ENCODE data around the gene KHK.

Gene KHK

DNA sequence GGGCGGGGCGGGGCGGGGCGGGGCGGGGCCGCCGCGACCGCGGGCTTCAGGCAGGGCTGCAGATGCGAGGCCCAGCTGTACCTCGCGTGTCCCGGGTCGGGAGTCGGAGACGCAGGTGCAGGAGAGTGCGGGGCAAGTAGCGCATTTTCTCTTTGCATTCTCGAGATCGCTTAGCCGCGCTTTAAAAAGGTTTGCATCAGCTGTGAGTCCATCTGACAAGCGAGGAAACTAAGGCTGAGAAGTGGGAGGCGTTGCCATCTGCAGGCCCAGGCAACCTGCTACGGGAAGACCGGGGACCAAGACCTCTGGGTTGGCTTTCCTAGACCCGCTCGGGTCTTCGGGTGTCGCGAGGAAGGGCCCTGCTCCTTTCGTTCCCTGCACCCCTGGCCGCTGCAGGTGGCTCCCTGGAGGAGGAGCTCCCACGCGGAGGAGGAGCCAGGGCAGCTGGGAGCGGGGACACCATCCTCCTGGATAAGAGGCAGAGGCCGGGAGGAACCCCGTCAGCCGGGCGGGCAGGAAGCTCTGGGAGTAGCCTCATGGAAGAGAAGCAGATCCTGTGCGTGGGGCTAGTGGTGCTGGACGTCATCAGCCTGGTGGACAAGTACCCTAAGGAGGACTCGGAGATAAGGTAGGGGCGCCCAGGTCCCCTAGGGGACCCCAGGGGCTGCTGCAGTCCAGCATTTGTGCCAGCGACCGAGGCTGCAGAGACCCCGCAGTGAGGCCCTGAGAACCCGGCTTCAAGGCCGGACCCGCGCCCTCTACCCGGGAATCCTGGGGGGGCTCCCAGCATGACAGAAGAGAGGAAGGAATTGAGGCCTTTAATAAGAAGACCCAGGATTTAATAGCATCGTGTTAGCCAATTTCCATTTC is at the start of gene KHK:
TSS of gene KHK (plus strand) at position 49 of the 870 bp plus-strand sequence. CDS start at position 537, 488 bp downstream.
- H3K27ac ChIP-seq: peak within 1 kb of the TSS; percentile 67 to 94 (median 87)
- H3K4me3 ChIP-seq: peak within 1 kb of the TSS; percentile 51 to 83 (median 73)

- Histone ChIP-seq H3K27ac (peak overlapping the region in 1 of 21 experiments; percentile 36), H3K4me3 (no peak overlapping the region)
These were observed 48.6 kb upstream of the KHK start for GRCh38 chr2:27038012-27038411.

GRCh38 chr2:27038631-27039339 is 47.8 kb upstream of the KHK start:
- no peak overlapping the region for H3K27ac ChIP-seq
- no peak overlapping the region for H3K4me3 ChIP-seq

DNA sequence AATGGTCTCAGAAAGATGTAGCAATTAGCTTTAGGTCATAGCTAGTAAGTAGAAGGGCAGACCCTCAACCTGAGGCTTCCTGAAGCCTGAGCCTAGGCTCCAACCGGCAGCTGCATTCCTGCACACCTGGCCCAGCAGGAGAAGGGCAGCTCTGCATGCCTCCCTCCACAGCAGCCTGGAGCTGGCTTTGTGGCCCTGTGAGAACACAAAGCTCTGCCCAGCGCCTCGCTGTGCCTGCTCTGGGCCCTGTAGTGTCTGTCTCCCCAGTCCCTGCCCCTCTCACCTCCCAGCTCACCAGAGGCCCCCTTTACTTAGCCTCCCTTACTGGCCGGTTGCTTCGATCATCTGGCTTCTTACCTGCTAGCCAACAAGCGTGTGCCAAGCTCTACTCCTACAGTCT is 47.1 kb upstream of the KHK start:
- H3K4me3 ChIP-seq: no peak overlapping the region
- no peak overlapping the region for H3K27ac ChIP-seq

DNA sequence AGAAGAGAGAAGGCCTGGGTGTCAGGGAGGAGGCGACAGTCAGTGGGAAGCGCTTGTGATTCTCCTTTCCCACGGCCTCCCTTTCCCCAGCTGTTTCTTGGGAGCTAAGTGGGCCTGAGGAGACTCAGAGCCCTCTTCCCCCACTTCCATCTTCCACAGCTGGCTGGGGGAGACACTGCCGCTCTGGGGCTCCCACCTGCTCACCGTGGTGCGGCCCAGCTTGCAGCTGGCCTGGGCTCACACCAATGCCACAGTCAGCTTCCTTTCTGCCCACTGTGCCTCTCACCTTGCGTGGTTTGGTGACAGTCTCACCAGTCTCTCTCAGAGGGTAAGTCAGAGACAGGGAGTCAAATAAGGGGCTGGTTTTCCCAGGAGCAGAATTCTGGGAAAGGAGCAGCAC is 46.7 kb upstream of the KHK start:
- H3K4me3 ChIP-seq: no peak overlapping the region
- H3K27ac ChIP-seq: no peak overlapping the region

DNA sequence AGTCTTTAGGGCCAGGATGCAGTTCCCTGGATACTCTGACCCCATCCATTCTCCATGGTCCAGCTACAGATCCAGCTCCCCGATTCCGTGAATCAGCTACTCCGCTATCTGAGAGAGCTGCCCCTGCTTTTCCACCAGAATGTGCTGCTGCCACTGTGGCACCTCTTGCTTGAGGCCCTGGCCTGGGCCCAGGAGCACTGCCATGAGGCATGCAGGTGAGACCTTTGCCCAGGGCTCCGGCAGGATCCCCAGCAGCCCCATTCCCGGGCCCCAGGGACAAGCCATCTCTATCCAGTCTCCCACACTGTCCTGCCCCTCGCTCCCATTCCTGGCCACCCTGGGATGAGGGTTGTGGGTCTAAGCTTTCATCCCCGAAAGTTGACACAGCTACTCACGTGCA is 46.3 kb upstream of the KHK start:
- no peak overlapping the region for H3K27ac ChIP-seq

GRCh38 chr2:27041752-27042151 is 44.8 kb upstream of the KHK start:
- no peak overlapping the region for H3K4me3 ChIP-seq
- peak overlapping the region in 1 of 21 experiments; percentile 3 for H3K27ac ChIP-seq

More for the DNA sequence above, 46.3 kb upstream of the KHK start:
- no peak overlapping the region for H3K4me3 ChIP-seq

- no peak overlapping the region for H3K27ac ChIP-seq
These were observed 44.4 kb upstream of the KHK start for GRCh38 chr2:27042159-27042661.

DNA sequence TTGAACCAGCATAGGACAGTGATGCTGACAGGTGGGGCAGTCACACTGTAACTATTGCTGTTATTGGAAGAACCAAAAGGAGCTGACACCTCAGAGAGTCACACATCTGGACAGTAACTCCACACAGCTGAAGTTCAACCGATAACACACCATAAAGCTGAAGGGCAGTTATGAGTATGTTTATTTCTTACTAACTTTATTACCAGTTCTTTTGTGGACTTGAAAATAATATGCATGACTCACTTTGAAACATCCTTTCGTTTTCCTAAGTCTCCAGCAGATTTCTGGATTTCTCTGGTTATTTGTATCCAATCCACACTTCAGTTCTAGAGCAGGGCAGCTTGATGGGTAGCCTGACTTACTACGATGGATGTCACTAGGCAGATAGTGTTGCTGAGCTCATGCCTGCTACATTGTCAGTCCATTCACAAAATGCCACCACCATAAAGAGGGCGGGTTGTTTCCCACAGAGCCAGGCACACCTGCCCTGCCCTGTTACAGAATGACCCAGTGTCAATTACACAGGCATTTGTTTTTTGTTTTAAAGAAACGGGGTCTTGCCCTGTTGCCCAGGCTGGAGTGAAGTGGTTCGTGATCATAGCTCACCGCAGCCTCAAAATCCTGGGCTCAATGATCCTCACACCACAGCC is 43.5 kb upstream of the KHK start:
- H3K27ac ChIP-seq: no peak overlapping the region
- H3K4me3 ChIP-seq: no peak overlapping the region

More at GRCh38 chr2:27042159-27042661, 44.4 kb upstream of the KHK start:
- no peak overlapping the region for H3K4me3 ChIP-seq

DNA sequence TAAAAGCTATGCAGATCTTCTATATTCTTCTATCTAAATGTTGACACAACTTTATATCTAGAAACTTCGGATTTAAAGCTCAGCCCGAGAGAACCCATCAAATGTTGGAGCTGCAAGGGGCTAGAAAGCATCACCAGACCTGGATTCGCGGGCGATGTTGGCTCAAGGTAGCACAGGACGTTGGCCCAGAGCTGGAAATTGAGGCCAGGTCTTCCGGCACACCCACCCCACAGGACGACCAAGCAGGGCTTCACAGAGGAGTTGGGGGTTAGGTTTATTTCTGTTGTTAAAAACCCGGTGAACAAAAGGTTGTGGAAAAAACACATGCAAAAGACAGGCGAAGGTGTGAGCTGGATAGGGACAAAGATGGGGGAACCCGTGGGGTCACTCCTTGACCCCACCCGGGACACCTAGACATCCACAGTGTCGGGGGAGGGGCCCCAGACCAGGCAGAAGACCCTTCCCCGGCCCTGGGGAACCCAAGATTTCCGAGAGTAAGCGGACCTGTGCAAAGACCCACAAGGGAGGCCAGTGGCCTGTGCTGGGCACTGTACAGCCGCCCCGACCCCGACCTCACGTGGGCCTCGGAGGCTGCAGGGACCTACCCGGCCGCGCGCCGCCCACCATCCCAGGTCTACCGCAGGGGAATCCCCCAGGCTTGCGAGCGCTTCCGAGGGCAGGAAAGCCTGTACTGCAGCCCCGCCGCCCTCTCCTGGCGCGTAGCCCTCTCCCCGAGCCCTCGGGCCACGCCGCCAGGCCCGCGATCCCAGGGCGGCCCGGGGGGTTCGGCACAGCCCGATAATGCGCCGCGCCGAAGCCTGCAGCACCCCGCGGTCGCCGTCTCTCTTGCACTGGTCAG is 36.9 kb upstream of the KHK start:
- Histone ChIP-seq H3K4me3 (peak overlapping the region; percentile 65 to 96 (median 84)), H3K27ac (peak overlapping the region in 19 of 21 experiments; percentile 37 to 92 (median 85))

GRCh38 chr2:27050281-27050995 is 36.1 kb upstream of the KHK start:
- peak overlapping the region in 20 of 21 experiments; percentile 65 to 92 (median 84) for H3K27ac ChIP-seq
- H3K4me3 ChIP-seq: peak overlapping the region; percentile 65 to 96 (median 84)

DNA sequence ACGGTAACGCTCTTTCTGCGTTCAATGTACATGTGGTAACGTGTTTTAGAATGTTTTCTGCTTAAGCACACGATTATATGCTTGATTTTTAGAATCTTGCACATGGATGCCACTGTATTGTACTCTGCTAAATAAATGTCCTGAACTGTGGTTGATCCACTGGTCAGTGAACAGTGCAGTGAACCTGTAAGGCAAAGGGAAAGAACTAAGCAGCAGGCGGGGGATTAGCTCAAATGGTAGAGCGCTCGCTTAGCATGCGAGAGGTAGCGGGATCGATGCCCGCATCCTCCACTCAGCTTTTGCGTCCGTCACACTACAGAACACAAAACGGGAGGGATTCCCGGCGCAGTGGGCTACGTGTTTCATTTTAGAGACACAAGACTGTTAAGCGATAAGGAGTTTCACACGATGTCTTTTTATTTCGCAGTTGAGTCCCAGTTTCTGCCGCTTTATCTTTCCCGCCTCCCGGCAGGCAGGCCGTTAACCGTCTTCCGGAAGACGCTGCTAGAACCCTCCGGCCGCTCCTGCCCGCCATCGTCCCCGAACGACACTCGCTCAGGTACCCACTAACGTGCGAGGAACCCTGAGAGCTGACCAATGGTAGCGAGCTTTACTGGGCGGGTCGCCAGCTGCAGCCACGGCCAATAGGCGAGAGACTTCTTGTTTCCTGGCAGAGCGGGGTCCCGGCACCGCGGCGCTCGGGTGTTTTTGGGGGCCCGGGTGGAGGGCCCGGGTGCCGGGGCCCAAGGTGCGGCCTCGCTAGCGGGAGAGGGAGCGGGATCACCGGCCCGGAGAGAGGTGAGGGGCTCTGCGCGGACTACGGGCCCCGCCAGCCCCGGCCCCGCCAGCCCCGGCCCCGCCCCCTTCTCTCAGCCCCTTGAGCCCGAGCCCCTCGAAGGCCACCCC is 35.3 kb upstream of the KHK start, which contains the start of gene AGBL5:
TSS of gene AGBL5 (plus strand) at position 673 of the 906 bp plus-strand sequence. CDS start 1,291 bp downstream, outside the sequence.
- peak within 1 kb of the TSS; percentile 65 to 92 (median 84) for H3K27ac ChIP-seq
- peak within 1 kb of the TSS; percentile 65 to 96 (median 84) for H3K4me3 ChIP-seq

GRCh38 chr2:27051902-27052645 is 34.5 kb upstream of the KHK start:
- H3K27ac ChIP-seq: peak overlapping the region; percentile 65 to 92 (median 84)

GRCh38 chr2:27053321-27053720 is 33.3 kb upstream of the KHK start:
- Histone ChIP-seq H3K4me3 (no peak overlapping the region), H3K27ac (no peak overlapping the region)

More at GRCh38 chr2:27051902-27052645, 34.5 kb upstream of the KHK start:
- peak overlapping the region; percentile 65 to 96 (median 84) for H3K4me3 ChIP-seq

DNA sequence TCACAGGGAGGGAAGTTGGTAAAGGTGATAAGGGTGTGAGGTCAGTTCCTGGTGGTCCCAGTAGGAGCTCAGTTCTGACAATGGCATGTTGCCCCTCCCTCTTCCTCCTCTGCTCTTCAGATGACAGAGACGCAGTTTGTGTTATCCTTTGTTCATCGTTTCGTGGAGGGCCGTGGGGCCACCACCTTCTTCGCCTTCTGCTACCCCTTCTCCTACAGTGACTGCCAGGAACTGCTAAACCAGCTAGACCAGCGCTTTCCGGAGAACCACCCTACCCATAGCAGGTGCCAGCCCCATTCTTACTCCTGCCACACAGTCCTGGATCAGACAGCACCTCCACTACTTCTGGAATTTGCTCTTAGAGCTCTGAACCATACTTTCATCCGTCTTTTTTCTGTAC is 32.8 kb upstream of the KHK start:
- H3K4me3 ChIP-seq: no peak overlapping the region
- no peak overlapping the region for H3K27ac ChIP-seq

DNA sequence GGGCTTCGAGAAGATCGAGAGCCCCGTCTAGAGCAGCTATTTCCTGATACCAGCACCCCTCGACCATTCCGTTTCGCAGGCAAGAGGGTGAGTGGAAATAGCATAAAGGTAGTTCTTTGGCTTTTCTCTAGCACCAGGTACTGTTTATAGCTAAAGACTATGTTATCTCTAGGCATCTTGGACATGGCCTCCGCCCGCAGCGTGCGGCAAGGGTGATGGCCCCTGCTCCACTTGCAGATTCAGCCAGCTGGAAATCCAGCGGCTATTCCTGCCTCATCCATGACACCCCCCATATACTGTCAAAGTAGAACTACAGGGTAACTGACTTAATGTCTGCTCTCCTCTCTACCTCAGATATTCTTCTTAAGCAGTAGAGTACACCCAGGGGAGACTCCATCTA is 31.9 kb upstream of the KHK start:
- Histone ChIP-seq H3K4me3 (no peak overlapping the region), H3K27ac (no peak overlapping the region)

- Histone ChIP-seq H3K27ac (no peak overlapping the region), H3K4me3 (no peak overlapping the region)
These were observed 29.4 kb upstream of the KHK start for GRCh38 chr2:27057184-27057583.
